Endothelial cell of umbilical vein (primary cell): ENCODE results near the gene TAOK1. TPM values are rescaled to one million over a fixed set of nuclear protein-coding genes. Genes with fewer than 3 reads are reported as not detected.

ENCODE experiments used
- BruUV-seq: library from RNA; stranded (reverse); fragments of 400-500 nt; replicated peaks from 2 replicates; lab custom pipeline; 2021; lab: Mats Ljungman, UMichigan
- CTCF ChIA-PET: fragments of 300-600, 350-600 bp; sonication (Branson Sonifier 250); formaldehyde crosslinking; loops from one replicate; lab custom pipeline; 2021; ENCODE audit warnings: antibody characterized with exemption, inconsistent platforms; lab: Charles Lee
- POLR2A ChIA-PET: fragments of 300-600, 350-600 bp; sonication (Branson Sonifier 250); formaldehyde crosslinking; loops from one replicate; lab custom pipeline; 2021; ENCODE audit warnings: antibody characterized with exemption, inconsistent platforms; lab: Charles Lee
- DNase-seq: peaks from one replicate; pipeline ENCODE4 v3.0.0-alpha.2; 2011; ENCODE audit warnings: low read depth, low spot score
- FAIRE-seq: peaks from 2 replicates; lab custom pipeline; 2011; peaks lifted over from hg19 to GRCh38; lab: Jason Lieb, UNC
- H2AFZ ChIP-seq: 2 replicates; pipeline ENCODE4 v1.6.0; 2012; ENCODE audit warnings: low read depth, low read length, control low read depth, inconsistent platforms
- H3K27ac ChIP-seq: 2 replicates; pipeline ENCODE4 v1.5.1; 2011; ENCODE audit warnings: low read depth, mild to moderate bottlenecking, control low read depth, low read length, moderate library complexity; ENCODE audit not compliant: insufficient read depth
- H3K27me3 ChIP-seq, 2 experiments: 2 replicates each; pipeline versions ENCODE4 v1.6.0 to v1.6.1; 2011; ENCODE audit warnings: low read length in 2 of 2, mixed read lengths in 1 of 2; ENCODE audit not compliant: control insufficient read depth in 2 of 2, insufficient read depth in 2 of 2
- H3K36me3 ChIP-seq, 2 experiments: 2 replicates in 1 of 2; 3 replicates in 1 of 2; pipeline ENCODE4 v1.5.1; 2011; ENCODE audit warnings: low read length in 2 of 2, mild to moderate bottlenecking in 1 of 2, moderate library complexity in 1 of 2; ENCODE audit not compliant: control insufficient read depth in 2 of 2, insufficient read depth in 2 of 2; ENCODE audit errors: extremely low read depth in 1 of 2
- H3K4me1 ChIP-seq: 3 replicates; pipeline ENCODE4 v1.5.1; 2011; ENCODE audit warnings: mild to moderate bottlenecking, low read length; ENCODE audit not compliant: control insufficient read depth, insufficient read depth; ENCODE audit errors: extremely low read depth
- H3K4me2 ChIP-seq: 2 replicates; pipeline ENCODE4 v1.6.1; 2011; ENCODE audit warnings: low read length, control low read depth, mixed read lengths; ENCODE audit not compliant: insufficient read depth
- H3K4me3 ChIP-seq, 3 experiments: fragments of 200-600 bp in 1 of 3; sonication (generic), shearing (Covaris generic) in 1 of 3; replicated peaks in 1 of 3; 2 replicates each; pipeline ENCODE4 v1.5.1; 2011 to 2016; ENCODE audit warnings: control low read depth in 3 of 3, low read length in 3 of 3, mild to moderate bottlenecking in 2 of 3, inconsistent platforms in 1 of 3, low read depth in 1 of 3, moderate library complexity in 1 of 3; ENCODE audit not compliant: insufficient read depth in 1 of 3
- H3K79me2 ChIP-seq: 2 replicates; pipeline ENCODE4 v1.6.0; 2012; ENCODE audit warnings: low read length, inconsistent platforms; ENCODE audit not compliant: control insufficient read depth, insufficient read depth
- H3K9ac ChIP-seq: replicated peaks from 2 replicates; pipeline ENCODE3; 2011; ENCODE audit warnings: low read length, control low read depth; ENCODE audit not compliant: insufficient read depth; ENCODE audit errors: extremely low read depth
- H3K9me1 ChIP-seq: replicated peaks from 3 replicates; pipeline ENCODE4 v1.6.0; 2011; ENCODE audit warnings: mild to moderate bottlenecking, low read length; ENCODE audit not compliant: control insufficient read depth, insufficient read depth; ENCODE audit errors: extremely low read depth
- H3K9me3 ChIP-seq: replicated peaks from 2 replicates; pipeline ENCODE4 v1.5.1; 2012; ENCODE audit warnings: low read length, inconsistent platforms; ENCODE audit not compliant: control insufficient read depth, insufficient read depth
- H4K20me1 ChIP-seq: replicated peaks from 2 replicates; pipeline ENCODE3; 2011; ENCODE audit warnings: mild to moderate bottlenecking, low read length; ENCODE audit not compliant: control insufficient read depth, insufficient read depth; ENCODE audit errors: extremely low read depth
- EZH2 ChIP-seq: IDR thresholded peaks from 2 replicates; pipeline ENCODE4 v1.6.1; 2012; ENCODE audit warnings: borderline replicate concordance, low read depth, mild to moderate bottlenecking, moderate library complexity, low read length, inconsistent platforms; ENCODE audit not compliant: severe bottlenecking
- FOS ChIP-seq: IDR thresholded peaks from 2 replicates; pipeline ENCODE4 v1.6.1; 2011; ENCODE audit warnings: mild to moderate bottlenecking, low read length, moderate library complexity, borderline replicate concordance; ENCODE audit not compliant: insufficient read depth
- GATA2 ChIP-seq: IDR thresholded peaks from 2 replicates; pipeline ENCODE4 v1.7.0; 2011; ENCODE audit warnings: low read depth, mild to moderate bottlenecking, moderate library complexity, mixed read lengths, low read length; ENCODE audit not compliant: insufficient read length, insufficient read depth
- JUN ChIP-seq: IDR thresholded peaks from 2 replicates; pipeline ENCODE4 v1.6.1; 2011; ENCODE audit warnings: borderline replicate concordance, low read depth; ENCODE audit not compliant: insufficient read length, insufficient read depth
- MAX ChIP-seq: IDR thresholded peaks from 2 replicates; pipeline ENCODE4 v1.6.1; 2011; ENCODE audit not compliant: insufficient read depth, insufficient read length
- MYC ChIP-seq: IDR thresholded peaks from one replicate; pipeline ENCODE4 v1.6.1; 2011; ENCODE audit warnings: mild to moderate bottlenecking, low read depth, low read length
- POLR2A ChIP-seq: IDR thresholded peaks from 2 replicates; pipeline ENCODE4 v1.6.1; 2012; ENCODE audit warnings: low read depth, mild to moderate bottlenecking, control low read depth, low read length
- POLR2AphosphoS5 ChIP-seq: IDR thresholded peaks from 2 replicates; pipeline ENCODE4 v1.6.1; 2012; ENCODE audit warnings: low read depth, mild to moderate bottlenecking, control low read depth, low read length, moderate library complexity; ENCODE audit not compliant: insufficient read depth
- dilution Hi-C: fragments of 300-500 bp; cut with MboI; formaldehyde crosslinking; loops from one replicate; pipeline ENCODE4 v1.15.0; 2019; ENCODE audit warnings: low sequenced_read_pairs; ENCODE audit not compliant: extremely low pct_ligation_motif_present
- intact Hi-C: fragments of 100-400 bp; cut with micrococcal nuclease; formaldehyde crosslinking; loops from one replicate; pipeline ENCODE4 v1.10.0; 2022
- polyA plus RNA-seq, 4 experiments: library from polyadenylated mRNA; depleted of rRNA in 3 of 4; stranded (reverse) in 3 of 4; unstranded in 1 of 4; fragments of >200 nt; gene quantifications; 2 replicates each; pipeline versions ENCODE4 v1.2.1 to v1.2.3, GENCODE V29; 2011 to 2012; ENCODE audit warnings: missing spikeins in 1 of 4
- total RNA-seq: library from RNA; stranded (reverse); gene quantifications from 2 replicates; pipeline ENCODE4 v1.2.3, GENCODE V29; 2021
- TF ChIP-seq, protein P1 (sequence below), 2 donors: IDR thresholded peaks; 1 replicate in 1 of 2; 2 replicates in 1 of 2; pipeline ENCODE4 v1.5.1; 2011; ENCODE audit warnings: low read length in 2 of 2, mild to moderate bottlenecking in 2 of 2, moderate library complexity in 2 of 2, control low read depth in 1 of 2, inconsistent platforms in 1 of 2, low read depth in 1 of 2; ENCODE audit not compliant: insufficient read depth in 1 of 2; ENCODE audit errors: extremely low read depth in 1 of 2

Gene TAOK1
- total and polyA plus RNA-seq, 2 donors (not counting 3 experiments of a cell fraction or from before 2014, with no cell fraction given), result 11.0 to 82.2 TPM

GRCh38 chr17:29396066-29396465, 5.9 kb downstream of the TAOK1 start:
- Histone ChIP-seq H3K27me3 (no peaks in the 10 kb centered on the region), H4K20me1 (peaks cover 10% of the 10 kb centered on the region), H3K9me3 (no peaks in the 10 kb centered on the region), H3K4me2 (no peak overlapping the region), H3K4me1 (peaks cover 23% of the 10 kb centered on the region), H3K9ac (no peak overlapping the region), H3K36me3 (peaks cover 0 to 3% of the 10 kb centered on the region in 2 experiments), H2AFZ (no peak overlapping the region), H3K9me1 (no peaks in the 10 kb centered on the region), H3K27ac (no peak overlapping the region), H3K79me2 (peaks cover 94% of the 10 kb centered on the region), H3K4me3 (no peak overlapping the region)
- intact Hi-C loops, result no loop called here
- dilution Hi-C loops, result no loop called here
- POLR2A ChIA-PET, result no interaction called here
- FAIRE-seq (no peak), DNase-seq (no peak)
- TF ChIP-seq, protein P1, sequence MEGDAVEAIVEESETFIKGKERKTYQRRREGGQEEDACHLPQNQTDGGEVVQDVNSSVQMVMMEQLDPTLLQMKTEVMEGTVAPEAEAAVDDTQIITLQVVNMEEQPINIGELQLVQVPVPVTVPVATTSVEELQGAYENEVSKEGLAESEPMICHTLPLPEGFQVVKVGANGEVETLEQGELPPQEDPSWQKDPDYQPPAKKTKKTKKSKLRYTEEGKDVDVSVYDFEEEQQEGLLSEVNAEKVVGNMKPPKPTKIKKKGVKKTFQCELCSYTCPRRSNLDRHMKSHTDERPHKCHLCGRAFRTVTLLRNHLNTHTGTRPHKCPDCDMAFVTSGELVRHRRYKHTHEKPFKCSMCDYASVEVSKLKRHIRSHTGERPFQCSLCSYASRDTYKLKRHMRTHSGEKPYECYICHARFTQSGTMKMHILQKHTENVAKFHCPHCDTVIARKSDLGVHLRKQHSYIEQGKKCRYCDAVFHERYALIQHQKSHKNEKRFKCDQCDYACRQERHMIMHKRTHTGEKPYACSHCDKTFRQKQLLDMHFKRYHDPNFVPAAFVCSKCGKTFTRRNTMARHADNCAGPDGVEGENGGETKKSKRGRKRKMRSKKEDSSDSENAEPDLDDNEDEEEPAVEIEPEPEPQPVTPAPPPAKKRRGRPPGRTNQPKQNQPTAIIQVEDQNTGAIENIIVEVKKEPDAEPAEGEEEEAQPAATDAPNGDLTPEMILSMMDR (IDR thresholded peaks at IDR 0.05; ENCODE audit: extremely low read depth in 1 of 2, insufficient read depth in 1 of 2, low read depth in 1 of 2, low read length in 2 of 2), result no peak
- TF ChIP-seq POLR2AphosphoS5 (no peak), MAX (no peak), EZH2 (no peak), FOS (no peak), GATA2 (no peak), JUN (no peak), MYC (no peak), POLR2A (no peak)
- CTCF ChIA-PET, result interaction anchor here (0.9 to 1.4 kb wide), 3 partner anchors 19 to 44 kb away, joined by 3 read pairs; no protein-coding TSS in a partner anchor
- no TSS peak for BruUV-seq
